GM19463 (cell line): ENCODE measurements around the gene CAPN3.
A peak's percentile ranks its signal among the peaks of the same experiment; 100 is the strongest.

Experiments used
- ATAC-seq: cut with Tn5 transposase; IDR thresholded peaks from one replicate; pipeline ENCODE4 v1.9.1; 2021; ENCODE audit warnings: mild to moderate bottlenecking, moderate library complexity; ENCODE audit not compliant: unreplicated experiment

Gene CAPN3

GRCh38 chr15:42449770-42450424 is 90.6 kb downstream of the CAPN3 start:
- ATAC-seq, result no peak

- ATAC-seq, result no peak
These were observed 91.1 kb downstream of the CAPN3 start for GRCh38 chr15:42450425-42450790.

- no peak for ATAC-seq
These were observed 94.5 kb downstream of the CAPN3 start for GRCh38 chr15:42453826-42454225.

GRCh38 chr15:42456531-42456930 is 97.2 kb downstream of the CAPN3 start:
- ATAC-seq, result no peak

GRCh38 chr15:42456971-42457370 is 97.7 kb downstream of the CAPN3 start:
- no peak for ATAC-seq

GRCh38 chr15:42457445-42458442 is 98.4 kb downstream of the CAPN3 start:
- ATAC-seq, result peak; percentile 85

- ATAC-seq, result no peak
These were observed 102.0 kb downstream of the CAPN3 start for GRCh38 chr15:42461261-42461660.
